NAMALWA (cell line): Measurements from ENCODE around the gene PPT1.
A peak's percentile ranks its signal among the peaks of the same experiment; 100 is the strongest.

ENCODE experiments used
- DNase-seq: peaks from one replicate; pipeline ENCODE4 v3.0.0-alpha.2; 2015; ENCODE audit warnings: low spot score

Gene PPT1

DNA sequence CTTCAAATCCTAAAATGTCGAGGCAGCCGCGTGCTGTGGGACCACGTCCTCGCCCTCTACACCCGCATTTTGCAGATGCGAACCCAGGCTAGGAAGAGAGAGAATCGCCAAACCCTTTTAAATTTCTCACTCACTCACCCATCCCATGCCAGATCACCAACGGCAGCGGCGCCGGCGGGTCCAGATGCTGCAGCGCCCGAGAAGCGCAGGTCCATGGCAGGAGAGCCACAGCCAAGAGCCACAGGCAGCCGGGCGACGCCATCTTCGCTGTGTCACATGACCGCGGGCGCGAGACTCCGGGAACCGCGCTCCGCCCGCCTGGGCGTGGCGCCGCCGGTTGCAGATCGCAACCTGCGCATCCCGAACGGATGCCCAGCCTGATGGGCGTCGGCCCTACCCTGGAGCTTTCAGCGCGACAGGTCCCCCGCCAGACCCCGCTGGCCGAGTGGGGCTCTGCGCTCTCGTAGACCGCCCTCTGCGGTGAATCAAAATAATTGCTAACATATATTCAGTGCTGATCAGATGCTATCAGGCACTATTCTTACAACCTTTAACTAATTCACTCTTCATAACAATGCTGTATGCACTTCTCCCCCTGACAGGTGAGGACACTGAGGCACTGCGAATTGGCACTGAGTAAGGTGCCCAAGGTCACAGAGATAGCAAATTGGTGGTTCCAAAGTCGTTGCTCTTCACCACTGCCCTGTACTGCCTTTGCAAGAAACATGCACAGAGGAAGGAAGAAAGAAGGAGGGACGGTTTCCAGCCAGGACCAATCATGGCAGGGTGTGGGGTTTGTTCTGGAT, at the start of gene PPT1:
PPT1 (minus strand) TSS at position 276 of the 806 bp plus-strand sequence; CDS start at position 262, 14 bp downstream.
- DNase-seq: peak; percentile 84

- peak; percentile 86 for DNase-seq
Observed at GRCh38 chr1:40143891-40144575, 47.0 kb upstream of the PPT1 start.

GRCh38 chr1:40141878-40142535, 45.0 kb upstream of the PPT1 start:
- DNase-seq: no peak

DNA sequence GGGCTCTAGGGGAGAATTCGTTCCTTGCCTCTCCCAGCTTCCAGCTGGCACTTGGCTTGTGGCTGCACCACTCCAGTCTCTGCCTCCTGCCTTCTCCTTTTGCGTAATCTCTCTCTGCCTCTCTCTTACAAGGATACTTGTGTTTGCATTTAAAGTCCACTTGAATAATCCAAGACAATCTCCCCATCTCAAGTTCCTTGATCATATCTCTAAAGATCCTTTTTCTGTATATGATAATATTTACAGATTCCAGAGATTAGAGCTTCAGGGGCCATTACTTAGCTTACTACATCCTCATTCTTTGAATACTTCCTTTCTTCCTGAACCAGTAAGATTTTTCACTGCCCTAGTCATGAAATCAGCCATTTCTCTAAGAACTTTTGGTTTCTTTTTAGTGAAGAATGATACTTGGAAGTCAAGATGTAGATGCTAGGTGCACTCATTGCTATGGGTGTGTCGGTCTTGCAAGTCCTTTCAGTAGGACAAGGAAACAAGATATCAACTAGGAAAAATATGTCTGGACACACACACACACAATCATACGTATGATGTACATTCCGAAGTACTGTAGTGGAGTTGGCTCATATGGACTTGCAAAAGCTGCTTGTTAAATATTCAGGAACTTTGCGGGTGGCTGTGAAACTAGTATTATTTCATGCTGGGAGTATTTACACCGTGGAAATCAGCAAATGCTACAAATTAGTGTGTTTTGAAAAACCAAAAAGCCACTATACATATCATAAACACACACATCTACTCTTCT, 43.3 kb upstream of the PPT1 start:
- no peak for DNase-seq

GRCh38 chr1:40133839-40134238, 36.8 kb upstream of the PPT1 start:
- no peak for DNase-seq

GRCh38 chr1:40133312-40133665, 36.2 kb upstream of the PPT1 start:
- no peak for DNase-seq

DNA sequence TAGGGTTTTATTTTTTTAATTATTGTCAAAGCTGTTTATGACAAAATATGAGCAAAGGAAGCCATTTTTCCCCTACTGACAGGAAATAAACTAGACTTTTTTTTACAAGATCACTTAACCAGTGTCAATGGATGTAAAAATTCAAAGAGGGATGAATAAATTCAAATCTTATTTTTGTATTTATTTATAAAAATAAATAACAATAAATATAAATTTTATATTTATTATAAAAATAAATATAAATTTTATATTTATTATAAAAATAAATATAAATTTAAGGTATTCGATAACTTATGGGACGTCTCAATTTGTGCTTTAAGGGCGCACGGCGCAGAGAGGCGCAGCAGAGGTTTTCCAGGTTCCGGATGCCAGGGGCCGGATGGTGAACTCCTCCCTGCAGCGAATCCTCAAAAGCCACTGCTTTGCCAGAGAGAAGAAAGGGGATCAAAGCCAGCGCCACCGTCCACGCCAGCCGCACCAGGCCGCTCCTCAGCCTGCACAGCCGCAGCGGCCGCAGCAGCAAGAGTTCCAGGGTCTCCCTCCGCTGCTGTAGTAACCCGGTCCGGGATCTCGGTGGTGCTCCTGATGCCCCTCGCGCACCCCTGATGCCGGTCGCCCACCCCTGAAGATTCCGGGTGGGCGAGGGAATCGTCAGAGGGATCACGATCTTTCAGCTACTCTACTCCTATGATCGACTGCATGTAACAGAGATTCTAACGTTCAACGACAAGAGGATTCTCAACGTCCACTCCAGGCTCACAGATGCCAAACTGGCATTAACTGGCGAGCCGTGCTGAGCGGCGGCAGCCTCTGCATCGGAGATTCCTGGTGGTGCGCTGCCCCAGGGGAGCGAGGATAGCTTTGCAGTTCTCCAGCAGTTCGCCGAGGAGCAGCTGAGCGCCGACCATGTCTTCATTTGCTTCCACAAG, 35.6 kb upstream of the PPT1 start:
- no peak for DNase-seq

- DNase-seq: no peak
Observed at GRCh38 chr1:40130892-40131291, 33.8 kb upstream of the PPT1 start.

DNA sequence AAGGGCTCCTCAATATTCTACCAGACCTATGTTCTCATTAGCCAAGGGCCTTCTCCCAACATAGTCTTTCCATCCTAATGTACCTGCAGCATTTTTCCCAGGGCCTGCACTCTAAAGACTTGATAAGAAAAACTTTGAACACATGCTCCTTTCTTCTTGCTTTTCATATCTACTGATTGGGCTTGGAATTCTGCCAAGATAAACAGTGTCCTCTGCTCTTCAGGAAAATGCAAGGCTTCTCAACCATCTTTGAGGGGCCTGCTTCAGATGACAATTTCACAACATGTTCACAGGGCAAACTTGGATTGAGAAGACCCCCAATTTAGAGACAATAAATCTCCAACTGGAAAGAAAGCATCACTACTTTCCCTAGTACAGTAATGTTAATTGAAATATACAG, 25.8 kb upstream of the PPT1 start:
- no peak for DNase-seq

DNA sequence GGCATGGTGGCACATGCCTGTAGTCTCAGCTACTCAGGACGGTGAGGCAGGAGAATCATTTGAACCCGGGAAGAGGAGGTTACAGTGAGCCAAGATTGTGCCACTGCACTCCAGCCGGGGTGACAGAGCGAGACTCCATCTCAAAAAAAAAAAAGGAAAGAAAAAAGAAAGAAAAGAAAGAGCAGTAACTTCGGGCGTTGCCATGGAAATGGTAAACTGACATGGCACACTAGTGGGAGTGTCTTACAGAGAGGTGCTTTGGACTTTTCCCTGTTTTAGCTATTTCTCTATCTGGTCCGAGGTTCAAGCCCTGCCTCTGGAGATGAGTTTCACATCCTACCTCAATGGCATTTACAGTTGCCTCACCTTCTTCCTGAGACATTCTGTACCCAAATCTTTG, 23.1 kb upstream of the PPT1 start:
- no peak for DNase-seq

- no peak for DNase-seq
Observed at GRCh38 chr1:40114400-40114799, 17.3 kb upstream of the PPT1 start.

DNA sequence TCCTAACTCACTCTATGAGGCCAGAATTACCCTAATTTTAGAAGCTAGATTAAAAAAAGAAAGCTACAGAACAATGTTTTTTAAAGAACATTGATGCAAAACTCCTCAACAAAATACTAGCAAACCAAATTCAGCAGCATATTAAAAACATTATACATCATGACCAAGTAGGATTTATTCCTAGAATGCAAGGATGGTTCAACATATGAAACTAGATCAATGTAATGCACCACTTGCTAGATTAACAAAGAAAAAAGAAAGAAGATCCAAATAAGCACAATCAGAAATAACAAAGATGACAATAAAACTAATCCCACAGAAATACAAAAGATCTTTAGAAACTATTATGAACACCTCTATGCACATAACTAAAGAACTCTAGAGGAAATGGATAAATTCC, 13.3 kb upstream of the PPT1 start:
- no peak for DNase-seq

DNA sequence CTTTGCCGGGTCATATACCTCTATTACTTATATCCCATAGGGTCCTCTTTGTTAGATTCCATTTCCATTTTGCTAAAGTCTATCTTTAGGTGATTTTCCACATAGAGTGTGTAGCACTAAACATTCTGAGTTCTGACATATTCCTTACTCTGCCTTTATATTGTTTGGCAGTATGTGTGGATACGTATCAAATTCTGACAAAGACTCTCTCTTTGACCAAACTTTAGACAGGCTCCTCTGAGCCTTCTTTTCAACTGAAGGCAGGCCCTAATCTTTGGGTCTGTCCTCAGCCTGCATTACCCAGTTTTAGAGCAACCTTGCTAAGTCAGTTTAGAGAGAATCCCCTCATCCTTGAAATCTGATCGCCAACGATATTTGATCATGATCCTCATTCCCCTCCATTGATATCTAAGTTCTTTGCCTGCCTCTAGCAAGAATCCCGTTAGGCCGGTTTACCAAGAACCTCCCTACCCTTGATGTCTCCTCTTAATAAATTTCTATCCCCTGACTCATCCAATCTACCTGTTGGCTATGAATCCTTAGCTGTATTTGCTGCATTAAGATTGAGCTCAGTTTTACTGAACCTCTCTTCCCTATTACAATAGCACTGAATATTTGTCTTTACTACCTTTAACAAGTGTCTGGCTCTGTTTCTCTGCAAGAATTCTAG, 10.4 kb upstream of the PPT1 start:
- no peak for DNase-seq

DNA sequence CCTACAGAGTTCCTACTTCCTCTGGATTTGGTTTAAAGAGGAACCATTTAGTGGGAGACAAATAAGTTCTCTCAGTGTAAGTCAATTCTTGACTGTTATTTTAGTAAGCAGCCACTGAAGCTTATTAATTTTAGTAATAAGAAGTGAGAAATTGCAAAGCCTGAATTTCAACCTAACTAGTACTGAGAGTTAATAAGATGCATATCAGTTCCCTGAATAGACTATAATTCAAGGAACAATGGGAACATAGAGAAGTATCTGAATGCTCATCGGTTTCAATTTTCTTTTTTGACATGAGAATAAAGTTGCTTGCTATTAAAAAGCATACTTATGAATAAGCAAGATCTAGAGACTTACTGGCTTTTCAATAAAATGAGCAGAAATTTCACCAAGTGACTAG, 8.0 kb upstream of the PPT1 start:
- no peak for DNase-seq

- DNase-seq: no peak
Observed at GRCh38 chr1:40102896-40103295, 5.8 kb upstream of the PPT1 start.

GRCh38 chr1:40102038-40102437, 5.0 kb upstream of the PPT1 start:
- DNase-seq: no peak

GRCh38 chr1:40096646-40096976, 441 bp downstream of the PPT1 start:
- no peak for DNase-seq

DNA sequence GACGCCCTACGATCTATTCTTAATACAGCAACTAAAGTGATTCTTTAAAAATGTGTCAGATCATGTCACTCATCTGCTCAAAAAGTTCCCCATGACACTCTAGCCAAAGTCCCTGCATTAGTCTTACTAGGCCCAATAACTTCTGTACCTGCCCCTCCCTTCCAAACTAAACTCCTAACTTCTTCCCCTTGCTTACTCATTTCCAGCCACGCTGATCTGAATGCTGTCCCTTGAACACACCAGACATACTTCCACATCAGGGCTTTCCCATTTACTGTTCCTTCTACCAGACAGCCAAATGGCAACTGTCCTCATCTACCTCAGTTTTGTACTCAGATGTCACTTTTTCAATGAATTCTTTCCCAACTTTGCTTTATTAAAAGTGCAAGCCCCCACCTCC, 1.2 kb downstream of the PPT1 start:
- no peak for DNase-seq

GRCh38 chr1:40094466-40095110, 2.5 kb downstream of the PPT1 start:
- no peak for DNase-seq
